HG03457 (cell line): ENCODE measurements around the gene MEGF11.

ENCODE experiments used
- ATAC-seq: cut with Tn5 transposase; IDR thresholded peaks from one replicate; pipeline ENCODE4 v1.9.1; 2021; ENCODE audit warnings: moderate number of reproducible peaks; ENCODE audit not compliant: unreplicated experiment

MEGF11 gene

GRCh38 chr15:66041276-66041675 is 212.3 kb downstream of the MEGF11 start:
- ATAC-seq, result no peak

DNA sequence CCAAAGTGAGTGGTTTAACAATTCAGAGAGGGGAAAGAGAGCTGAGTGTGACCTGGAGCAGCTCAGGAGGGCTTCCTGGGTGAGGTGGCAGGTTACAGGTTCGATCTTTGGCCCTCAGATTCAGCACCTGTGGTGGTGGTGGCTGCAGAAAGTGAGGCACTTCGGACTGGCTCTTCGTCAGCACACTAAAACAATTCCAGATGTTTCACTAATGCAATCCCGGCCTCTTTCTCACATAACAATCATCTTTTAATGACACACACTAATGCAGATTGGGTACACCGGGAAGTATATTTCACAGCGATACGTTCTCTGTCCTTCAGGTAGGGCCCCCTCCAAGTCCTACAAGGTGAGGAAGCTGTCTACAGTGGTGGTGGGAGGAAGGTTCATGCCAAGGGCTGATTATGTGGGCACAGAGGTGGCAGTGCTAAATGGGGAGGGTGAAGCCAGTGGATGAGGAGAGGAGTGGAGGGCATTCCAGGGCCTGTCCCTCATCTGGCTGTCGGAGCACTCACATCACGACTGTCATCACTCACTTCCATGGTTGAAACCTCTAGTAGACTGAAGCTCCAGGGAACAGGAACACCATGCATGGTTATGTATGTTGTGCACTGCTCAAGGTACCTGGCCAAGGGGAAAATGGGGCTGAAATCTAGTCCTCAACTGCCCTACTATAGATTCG is 213.2 kb downstream of the MEGF11 start:
- ATAC-seq, result no peak

DNA sequence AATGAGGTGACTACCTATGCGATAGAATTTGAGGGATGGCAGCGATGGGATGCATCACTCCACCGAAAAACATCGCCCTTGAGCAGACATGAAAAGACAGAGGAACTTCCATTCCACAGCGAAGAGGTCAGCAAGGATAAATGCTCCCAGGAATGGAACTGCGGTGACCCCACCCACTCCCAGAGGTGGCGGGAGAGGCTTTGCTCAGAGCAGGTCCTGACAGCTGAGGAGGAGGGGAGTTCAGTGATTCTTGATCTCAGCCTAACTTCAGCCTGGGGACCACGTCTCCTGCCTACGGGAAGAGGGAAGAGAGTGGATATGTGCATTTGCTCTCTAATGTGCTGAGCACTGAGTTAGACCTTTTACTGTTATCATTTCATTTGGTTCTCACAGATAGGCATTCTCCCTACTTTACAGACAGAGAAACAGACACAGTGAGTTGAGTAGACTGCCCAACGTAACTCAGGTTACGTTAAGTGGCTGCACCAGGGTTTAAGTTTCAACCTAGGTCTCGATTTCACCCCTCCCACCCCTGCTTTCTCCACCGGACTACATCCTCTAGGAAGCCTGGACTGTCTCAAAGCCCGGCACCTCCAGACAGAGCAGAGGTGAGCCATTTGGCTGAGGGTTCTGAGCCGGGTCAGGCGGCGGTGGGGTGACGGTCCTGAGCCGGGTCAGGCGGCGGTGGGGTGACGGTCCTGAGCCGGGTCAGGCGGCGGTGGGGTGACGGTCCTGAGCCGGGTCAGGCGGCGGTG is 214.3 kb downstream of the MEGF11 start:
- no peak for ATAC-seq

DNA sequence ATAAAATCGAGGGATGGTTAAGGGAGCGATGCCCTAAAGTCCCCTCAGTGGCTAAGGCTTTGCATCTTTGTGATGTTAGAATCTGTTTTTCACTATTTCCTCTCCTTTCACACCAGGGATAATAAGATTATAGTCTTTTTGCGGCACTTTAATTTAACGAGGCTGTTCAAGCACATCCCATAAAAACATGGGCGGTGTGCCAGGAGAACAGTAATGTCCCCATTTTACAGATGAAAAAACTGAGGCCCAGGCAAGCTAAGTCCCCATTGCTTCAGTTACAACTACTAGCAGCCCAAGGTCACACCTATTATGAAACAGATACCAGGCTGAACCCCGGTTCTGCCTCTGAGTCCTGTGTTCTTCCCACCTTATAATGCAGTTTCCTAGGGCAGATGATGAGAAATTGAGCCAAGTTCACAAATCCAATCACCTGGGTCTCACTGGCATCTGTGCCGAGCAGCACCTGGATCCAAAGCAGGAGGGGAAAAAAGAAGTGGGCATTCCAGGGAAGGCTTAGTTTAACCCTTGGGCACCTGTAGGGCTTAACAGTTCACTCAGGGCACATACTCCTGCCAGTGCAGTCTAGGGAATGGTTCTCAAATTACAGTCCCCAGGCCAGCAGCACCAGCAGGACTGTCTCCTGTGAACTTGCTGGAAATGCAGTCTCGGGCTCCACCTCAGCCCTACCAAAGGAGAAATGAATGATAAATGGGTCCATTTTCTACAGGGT is 215.0 kb downstream of the MEGF11 start:
- no peak for ATAC-seq

DNA sequence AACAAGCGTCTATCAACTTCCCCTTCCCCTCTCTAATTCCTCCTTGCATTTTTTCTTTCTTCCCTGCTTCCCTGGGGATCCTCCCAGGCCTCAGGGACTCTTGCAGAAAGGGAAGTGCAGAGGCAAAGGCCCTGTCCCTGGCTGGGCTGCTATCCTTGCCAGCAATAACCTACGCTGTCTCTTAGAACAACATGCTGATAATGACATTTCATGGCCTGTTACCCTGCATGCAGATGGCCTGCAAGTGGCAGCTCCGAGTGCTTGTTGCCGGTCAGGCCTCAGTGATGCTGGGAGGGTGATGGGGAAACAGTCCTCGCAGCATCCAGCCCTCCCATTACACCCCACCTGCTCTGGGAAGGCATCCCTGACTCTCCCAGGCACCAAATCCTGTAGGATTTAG is 216.7 kb downstream of the MEGF11 start:
- no peak for ATAC-seq

GRCh38 chr15:66035901-66036300 is 217.6 kb downstream of the MEGF11 start:
- ATAC-seq, result no peak

DNA sequence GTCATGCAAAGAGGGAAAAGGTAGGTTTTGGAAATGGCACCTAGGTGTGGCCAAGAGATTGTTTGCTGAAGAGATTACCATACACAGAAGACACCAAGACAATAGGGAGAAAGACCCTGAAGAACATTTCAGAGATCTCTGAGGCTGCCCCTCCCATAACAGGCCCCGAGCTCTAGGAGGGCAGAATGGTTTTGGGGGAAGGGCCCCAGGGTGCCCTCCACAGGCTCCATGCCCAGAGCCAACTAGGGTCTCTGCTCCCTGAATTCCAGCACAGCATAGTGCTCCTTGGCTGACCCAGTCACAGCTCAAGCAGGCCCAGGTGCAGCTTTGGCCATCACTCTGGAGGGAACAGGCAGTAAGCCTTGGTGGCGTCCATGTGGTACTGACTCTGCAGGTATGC is 220.4 kb downstream of the MEGF11 start:
- no peak for ATAC-seq

DNA sequence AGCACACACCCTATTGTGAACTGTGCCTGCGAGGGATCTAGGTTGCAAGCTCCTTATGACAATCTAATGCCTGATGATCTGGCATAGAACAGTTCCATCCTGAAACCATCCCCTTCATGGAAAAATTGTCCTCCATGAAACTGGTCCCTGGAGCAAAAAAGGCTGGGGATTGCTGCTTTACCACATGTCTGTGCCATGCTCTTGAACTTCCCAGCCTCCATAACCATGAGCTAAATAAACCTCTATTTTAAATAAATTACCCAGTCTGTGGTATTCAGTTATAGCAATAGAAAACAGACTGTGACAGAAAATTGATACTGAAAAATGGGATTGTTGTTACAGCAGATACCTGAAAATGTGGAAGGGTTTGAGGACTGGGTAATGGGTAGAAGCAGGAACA is 221.5 kb downstream of the MEGF11 start:
- no peak for ATAC-seq

DNA sequence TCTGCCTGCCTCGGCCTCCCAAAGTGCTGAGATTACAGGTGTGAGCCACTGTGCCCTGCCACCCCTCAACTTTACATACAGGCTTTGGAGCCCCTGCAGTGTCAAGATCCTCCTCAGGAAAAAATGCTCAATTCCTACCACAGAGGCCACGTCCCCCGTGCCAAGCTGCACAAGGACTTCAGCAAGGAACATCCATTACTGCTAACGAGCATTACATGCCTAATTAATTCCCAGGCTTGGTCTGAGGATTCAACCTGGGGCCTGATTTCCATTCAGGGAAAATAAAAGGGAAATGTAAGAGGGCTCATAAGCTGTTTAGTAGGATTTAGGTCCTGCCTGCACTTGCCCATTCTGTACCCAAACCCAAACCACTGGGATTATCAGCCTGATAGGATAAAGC is 222.9 kb downstream of the MEGF11 start:
- no peak for ATAC-seq

- no peak for ATAC-seq
These were observed 223.9 kb downstream of the MEGF11 start for GRCh38 chr15:66029650-66030049.

- no peak for ATAC-seq
These were observed 226.2 kb downstream of the MEGF11 start for GRCh38 chr15:66027268-66027805.

- ATAC-seq, result no peak
These were observed 227.6 kb downstream of the MEGF11 start for GRCh38 chr15:66025972-66026371.

DNA sequence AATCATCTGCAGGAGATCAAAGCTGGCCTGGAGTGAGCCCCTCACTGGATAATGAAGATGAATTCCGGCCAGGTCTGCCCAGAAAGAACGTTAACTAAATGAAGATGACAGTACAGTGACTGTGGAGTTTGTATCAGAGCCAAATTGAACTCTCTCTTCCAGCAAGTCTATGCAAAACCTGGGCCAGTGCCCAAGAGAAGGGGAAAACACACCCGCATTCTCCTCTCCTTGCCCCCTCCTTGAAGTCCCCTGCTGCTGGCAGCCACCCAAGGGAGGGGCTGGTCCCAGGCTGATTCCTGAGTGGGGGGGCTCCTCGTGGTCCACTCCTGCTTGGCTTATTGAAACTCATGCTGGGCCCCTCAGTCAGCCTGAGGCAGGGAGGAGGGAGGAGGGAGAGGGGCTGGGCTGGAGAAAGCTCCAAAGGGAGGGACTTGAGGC is 228.5 kb downstream of the MEGF11 start:
- ATAC-seq, result no peak

- ATAC-seq, result no peak
These were observed 229.4 kb downstream of the MEGF11 start for GRCh38 chr15:66024116-66024515.

DNA sequence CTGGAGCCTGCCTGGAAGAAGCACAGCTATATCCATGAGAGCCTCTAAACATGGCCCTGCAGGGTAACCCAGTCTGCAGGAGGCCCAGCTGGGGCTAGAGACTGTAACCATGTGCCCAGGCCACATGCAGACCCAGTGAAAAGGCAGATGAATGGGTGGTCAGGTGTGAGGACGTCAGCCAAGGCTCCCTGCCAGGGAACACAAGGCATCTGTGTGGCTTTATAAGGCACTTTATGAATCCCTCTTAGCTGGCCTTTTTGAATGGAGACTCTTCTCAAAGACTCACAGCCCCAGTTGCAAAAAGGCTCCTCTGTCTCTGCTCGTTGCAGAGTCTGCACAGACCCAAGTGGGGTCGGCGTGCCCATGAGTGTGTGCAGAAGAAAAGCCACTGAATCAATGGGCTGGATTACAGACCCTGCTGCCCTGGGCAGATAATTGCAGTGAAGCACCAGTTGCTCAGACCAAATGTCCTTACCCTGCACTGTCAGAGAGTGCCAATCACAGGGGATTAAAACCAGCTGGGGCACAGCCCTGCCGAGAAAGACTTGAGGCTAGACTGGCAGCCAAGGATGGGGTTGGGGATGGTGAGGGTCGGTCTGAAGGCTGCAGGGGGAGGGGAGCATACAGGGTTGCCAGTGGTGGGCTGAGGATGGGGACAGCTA is 230.1 kb downstream of the MEGF11 start:
- ATAC-seq, result no peak

GRCh38 chr15:66022163-66022525 is 231.4 kb downstream of the MEGF11 start:
- no peak for ATAC-seq

DNA sequence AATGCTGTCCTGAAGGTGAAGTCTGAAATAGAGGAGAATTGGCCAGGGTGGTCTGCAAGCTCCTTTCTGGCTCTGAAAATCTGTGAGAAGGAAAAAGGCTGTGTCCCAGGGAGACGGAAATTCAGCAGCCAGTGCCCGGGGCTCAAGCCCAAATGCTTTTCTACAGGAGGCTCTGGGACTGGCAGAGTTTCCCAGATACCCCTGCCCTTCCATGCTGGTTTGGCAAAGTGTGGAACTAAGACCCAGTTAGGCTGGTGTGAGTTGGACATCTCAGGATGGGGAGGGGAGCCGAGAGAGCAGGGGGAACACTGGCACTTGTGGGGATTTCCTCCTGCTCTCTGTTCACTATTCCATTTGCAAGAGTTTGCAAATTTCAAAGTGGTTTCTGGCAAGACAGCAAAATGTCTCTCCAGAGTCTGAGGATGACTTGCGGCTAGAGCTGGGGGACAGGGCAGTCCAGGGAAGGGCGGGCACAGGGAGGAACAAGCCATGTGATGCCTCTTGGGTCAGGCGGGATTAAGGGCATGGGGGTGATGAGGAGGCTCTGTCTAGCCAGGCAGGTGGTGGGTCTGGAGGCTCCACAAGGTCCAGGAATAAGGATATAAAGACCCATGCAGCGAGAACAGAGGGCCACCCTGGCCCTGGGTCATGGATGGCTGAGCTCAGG is 231.9 kb downstream of the MEGF11 start:
- no peak for ATAC-seq

DNA sequence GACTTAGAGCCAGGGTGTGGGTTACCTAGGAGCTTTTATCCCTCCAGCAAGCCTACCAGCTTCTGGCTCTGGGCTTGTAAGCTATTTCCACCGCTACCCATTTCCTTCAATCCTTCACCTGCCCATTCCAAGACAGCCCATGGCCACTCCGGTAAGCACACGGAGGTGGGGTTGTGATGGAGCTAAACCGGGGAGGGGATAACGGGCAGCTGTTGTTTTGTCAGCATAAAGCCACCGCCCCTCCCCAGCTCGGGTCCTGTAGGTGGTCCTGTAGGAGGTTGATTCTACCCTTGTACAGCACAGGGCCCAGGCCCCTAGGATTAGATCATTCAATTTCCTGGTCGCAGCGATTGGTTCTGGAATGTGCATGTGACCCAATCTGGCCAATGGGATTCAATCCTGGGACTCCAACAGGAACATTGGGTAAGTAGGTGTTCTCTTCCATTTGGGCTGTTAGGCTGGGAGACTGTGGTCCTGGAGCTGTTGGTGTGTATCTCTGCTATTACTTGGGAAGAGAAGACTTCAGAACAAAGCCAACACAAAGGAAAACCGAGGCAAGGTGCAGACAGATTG is 233.6 kb downstream of the MEGF11 start:
- ATAC-seq, result no peak

GRCh38 chr15:66019368-66019767 is 234.2 kb downstream of the MEGF11 start:
- no peak for ATAC-seq

DNA sequence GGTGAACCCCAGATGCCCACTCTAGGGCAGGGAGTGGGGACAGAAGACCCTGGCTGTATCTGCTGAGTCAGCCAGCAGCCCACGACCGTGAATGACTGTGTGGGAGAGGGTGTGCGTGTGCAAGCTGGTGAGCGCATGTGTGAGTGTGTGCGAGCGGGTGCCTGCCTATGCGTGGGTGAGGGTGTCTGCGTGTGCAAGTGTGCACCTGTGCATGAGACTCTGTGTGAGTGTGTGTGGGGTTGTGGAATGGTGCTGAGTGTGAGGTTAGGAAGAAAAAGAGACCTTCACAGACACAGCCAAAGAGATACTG is 235.1 kb downstream of the MEGF11 start:
- ATAC-seq, result no peak
